ENCODE data around the gene ARHGAP22.
"Not testable (repeated sequence)": the region's sequence is repeated elsewhere in the genome, so short reads cannot be mapped to it uniquely, and the experiment has no call there.

The ARHGAP22 gene

DNA sequence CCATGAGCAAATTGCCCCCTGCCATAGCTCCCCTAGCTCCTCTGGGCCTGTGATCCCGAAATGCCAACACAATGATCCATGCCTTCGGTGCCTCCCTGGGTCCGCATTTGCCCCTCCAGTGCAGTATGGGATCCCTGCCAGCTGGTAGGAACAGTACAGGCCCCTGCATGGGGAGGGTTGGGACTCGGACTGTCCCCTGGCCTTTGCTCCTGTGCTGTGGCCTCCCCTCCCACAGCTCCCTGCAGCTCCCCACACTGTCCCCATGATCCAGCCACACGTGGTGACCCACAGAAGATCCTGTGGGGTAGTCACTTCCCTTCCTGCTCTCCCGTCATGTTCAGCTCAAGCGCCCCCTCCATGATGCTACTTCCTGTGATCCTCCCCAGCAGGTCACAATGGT is 158.1 kb downstream of the ARHGAP22 start:
- FAIRE-seq: no peak
- no peak for DNase-seq (ENCODE audit: extremely low spot score, insufficient read length, low read depth)

DNA sequence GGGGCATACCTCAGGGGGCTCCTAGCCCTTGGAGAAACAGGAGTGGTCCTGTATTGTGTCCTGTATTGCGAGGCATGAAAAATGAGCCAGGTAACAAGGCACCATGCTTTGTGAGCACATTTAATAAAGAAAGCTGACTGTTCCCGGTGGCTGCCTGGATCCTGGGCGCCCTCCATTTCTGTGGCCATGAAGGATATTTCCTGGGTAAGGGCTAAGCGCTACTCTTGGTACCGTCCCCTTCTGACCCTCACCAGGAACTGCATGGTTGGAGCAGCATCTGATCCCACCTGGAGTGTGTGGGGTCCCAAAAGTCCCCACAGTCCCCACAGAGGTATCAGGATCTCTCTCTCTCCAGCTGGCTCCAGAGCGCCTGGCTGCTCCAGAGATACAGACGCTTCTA is 158.9 kb downstream of the ARHGAP22 start:
- DNase-seq (ENCODE audit: extremely low spot score, insufficient read length, low read depth): no peak
- no peak for FAIRE-seq

DNA sequence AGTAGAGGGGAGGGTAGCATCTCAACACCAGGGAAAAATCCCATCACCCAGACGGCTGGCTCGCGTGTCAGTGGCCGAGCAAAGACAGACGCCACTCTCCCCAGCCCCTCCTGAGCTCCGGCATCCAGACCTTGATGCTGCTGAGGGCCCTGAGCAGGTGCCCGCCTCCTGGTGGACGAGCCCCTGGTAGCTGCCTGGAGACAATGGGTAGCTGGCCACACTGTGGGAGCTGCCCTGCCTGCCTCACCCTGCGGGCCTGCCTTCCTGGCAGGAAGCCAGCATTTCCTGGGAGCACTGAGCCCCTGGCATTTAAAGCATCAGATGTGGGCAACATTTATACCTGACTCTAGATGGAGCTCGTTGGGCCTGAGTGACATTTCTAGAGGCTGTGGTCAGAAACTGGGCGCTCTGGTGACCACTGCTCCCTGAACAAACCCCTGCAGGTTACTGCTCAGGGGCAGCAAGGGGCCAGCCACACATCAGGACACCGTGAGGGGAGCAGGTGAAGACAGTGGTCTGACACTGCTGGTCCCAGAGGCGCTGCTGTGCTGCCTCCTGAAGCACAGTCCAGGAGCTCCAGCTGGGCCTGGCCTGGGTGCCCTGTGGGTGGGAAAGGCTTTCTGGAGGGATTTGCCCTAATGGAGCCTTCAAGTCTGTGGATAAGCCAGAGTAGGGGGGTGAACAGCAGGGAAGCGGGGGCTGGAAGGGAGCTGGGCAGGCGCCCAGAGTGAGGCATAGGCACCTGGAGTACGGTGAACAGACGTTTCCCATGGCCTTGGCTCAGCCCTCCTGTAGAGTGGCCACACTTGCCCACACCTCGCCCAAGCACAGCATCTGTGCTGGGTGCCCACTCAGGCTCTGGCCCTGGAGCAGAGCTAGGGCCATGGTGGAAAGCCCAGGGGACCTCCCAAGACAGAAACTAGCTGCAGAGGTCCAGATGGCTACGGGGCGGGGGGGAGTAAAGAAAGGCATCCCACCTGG is 159.7 kb downstream of the ARHGAP22 start:
- no peak for DNase-seq (ENCODE audit: extremely low spot score, insufficient read length, low read depth)
- no peak for FAIRE-seq

DNA sequence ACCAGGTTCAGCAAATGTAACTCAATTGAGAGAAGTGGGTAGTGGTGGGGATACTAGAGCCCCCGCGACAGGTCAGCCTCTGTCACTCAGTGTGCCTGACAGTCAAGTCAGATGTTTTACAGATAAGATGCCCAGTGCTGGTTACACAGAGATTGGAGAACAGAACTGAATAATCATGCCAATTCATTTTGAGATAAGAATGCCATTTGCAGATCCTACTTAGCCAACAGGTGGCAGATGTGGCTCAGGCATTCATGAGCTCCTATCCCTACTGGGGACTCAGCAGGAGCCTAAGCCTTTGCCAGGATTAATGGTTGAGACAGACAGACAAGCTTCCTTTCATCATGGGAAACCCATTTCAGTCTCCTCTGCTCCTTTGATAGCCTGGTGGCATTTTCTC is 160.6 kb downstream of the ARHGAP22 start:
- FAIRE-seq: no peak
- no peak for DNase-seq (ENCODE audit: extremely low spot score, insufficient read length, low read depth)

DNA sequence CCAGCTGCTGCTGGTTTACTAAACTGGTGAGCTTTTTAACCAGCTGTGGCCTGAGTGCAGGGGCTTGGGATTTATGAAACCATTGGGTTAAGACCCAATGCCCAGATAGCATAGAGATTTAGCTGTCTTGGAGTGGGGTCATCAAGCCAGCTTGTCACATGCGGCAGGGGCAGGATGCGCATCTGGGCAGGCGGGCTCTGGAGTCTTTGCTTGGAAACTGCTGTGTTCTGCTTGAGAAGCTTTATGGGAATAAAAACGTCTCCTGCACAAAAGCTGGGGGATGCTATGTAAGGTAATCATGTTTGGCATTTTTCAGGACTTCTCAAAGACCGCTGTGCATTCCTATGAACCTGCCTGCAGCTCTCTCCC is 162.1 kb downstream of the ARHGAP22 start:
- no peak for FAIRE-seq
- no peak for DNase-seq (ENCODE audit: extremely low spot score, insufficient read length, low read depth)

DNA sequence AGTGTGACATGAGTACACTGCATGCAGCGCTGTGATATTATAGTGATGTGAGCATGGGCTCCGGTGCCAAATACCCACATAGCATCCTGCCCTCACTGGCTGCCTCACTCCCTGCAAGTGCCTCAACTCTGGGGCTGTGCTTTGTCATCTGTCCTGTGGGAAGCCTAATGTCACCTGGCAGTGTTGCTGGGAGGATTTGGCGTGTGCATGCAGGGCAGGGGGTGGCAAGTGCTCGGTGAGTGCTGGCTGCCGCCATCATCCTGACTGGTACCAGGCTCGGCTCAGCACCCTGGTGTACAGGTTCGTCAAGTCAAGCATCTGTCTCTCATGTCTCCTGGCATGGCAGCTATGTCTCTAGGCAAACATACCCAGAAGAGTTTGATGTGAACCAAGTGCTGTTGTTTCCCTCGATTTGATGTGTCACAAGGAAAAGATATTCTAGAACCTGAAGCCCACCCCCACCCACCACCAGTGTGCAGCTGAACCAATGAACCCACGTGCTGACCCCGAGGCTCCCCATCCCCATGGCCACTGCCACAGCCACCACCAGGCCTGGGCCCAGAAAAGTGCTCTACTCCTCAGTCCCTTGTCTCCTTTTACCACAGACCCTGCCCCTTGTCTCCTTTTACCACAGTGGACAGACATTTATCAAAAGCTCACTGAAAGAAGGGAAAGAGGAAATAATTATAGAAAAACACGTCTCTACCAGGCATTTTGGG is 162.6 kb downstream of the ARHGAP22 start:
- FAIRE-seq (no peak), DNase-seq (ENCODE audit: extremely low spot score, insufficient read length, low read depth) (no peak)

DNA sequence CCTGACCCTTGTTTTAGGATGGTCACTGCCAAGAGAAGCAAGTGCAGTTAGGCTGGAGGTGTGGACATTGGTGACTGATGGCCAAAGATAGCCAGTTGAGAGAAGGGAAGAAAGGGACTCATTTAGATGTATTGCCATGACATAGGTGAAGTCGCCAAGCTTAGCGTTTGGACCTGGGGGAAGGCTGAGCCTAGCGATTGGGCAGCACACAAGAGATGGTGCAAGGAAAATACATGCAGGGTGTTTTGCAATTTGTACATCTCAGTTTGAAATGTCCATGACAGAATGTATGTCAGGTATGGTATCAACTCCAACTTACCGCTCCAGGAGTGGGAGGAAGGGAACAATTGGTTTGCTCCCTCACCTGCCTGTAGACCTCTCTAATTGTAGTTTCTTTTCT is 164.1 kb downstream of the ARHGAP22 start:
- no peak for FAIRE-seq
- no peak for DNase-seq (ENCODE audit: extremely low spot score, insufficient read length, low read depth)

DNA sequence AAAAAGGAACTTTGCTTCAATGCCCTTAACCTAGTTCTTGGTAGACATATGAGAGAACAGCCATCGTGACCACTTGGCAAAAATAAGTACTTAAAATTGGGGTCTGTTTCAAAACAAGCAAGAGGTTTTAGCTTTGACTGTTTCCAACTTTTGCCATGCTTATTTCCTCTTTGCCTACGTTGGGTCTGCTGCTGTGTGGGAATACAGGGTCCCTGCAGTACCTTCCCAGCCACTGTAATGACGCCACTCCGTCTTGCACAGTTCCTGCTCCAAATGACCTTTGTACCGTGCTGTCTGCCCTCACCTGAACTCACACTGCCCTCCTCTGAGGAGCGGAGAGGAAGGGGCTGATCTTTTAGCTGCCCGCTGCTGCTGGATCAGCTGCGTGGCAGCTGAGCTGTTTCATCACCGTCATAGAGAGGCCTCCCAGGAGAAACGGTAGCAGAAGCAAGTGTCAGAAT is 165.3 kb downstream of the ARHGAP22 start:
- FAIRE-seq (no peak), DNase-seq (ENCODE audit: extremely low spot score, insufficient read length, low read depth) (no peak)

DNA sequence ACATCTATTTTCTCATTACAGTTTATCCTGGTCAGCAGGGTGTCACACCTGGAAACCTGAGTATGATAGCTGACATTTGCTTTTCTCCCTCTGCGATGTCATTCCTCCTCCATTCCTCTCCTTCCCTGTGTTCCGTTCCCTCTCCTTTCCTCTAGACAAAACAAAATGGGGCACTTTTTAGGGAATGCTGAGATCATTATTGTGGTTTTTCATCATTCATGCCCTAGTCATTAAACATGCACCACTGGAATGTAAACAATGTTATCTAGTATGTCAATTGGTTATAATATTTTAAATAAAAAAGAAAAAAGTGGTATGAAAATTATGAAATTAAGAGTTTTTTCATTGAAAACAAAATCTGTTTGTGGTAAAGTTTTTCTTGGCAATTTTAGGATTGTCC is 165.8 kb downstream of the ARHGAP22 start:
- DNase-seq (ENCODE audit: extremely low spot score, insufficient read length, low read depth): no peak
- no peak for FAIRE-seq

DNA sequence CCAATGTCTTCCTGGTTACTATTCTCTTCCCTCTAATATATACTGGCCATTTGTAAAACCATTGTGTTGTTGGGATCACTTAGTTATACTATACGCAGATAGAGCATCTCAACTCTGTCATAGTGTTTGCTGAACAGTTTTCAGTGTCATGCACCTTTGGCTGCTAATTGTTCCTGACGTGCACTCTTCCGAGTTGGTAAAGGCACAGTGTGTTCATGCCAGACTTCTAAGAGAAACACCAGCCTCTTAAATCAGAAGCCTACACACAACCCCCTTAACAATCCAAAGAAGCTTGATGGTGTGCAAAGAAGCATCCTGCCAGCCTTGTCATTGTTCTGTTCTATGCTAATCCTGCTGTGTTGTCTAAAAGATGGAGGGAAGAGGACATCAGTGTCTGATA is 167.3 kb downstream of the ARHGAP22 start:
- FAIRE-seq (no peak), DNase-seq (ENCODE audit: extremely low spot score, insufficient read length, low read depth) (no peak)

DNA sequence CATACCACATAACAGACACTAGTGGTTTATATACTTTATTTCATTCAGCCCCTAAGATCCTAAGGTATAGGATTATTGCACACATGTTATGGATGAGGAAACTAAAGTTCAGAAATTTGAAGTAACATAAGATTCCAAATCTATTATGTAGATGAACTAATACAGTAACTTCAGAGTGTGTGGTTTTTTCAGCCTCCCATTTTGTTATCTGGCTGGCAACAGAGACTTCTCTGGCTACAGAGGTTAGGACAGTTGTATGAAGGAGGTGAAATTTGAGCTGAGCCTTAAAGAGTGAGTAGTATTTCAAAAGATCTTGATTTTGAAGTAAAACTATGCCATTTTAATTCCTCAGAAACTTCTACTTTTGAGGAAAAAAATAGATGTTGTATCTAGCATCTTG is 173.0 kb downstream of the ARHGAP22 start:
- DNase-seq (ENCODE audit: extremely low spot score, insufficient read length, low read depth) (no peak), FAIRE-seq (no peak)

DNA sequence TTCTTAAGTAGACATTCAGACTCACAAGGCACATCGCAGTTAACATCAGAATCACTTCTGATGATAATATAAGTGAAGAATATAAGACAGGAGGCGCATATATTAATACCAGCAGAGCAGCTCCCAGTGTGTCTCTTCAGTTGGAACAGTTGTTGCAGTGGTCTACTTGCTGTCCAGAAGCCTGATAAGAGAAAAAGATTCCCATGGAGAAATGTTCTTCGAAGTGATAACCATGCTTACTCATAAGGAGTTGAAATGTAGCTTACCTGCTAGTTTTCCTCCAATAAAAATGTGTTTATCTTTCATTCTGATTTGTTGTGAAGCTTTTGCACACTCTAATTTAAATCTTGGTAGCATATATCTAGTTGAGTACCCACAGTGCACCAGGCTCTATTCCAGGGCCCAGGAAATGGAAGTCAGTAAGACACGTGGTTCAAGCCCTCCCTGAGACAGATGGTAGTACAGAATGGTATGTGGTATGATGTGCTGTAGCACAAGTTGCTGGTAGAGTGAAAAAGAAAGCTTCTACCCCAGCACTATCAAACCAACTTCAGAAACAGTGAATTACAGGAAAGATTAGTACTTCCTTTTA is 174.4 kb downstream of the ARHGAP22 start:
- DNase-seq (ENCODE audit: extremely low spot score, insufficient read length, low read depth) (no peak), FAIRE-seq (no peak)

DNA sequence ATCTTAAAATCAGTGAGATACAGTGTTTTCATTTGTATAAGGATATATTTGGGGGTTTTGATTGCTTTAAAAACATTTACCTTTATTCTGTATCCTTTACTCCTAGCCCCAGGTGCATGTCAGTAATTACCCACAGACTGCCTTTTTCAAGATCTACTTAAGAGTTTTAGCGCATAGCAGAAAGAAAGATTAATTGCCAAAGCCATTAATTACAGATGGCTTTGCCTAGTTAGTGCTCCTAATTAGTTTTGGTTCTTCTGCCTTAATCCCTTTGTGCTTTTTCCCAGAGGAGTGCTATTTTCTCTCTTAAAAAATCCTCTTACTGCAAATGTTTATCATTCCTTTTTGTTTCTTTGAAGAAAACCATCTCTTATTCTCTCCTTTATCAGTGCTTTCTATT is 175.6 kb downstream of the ARHGAP22 start:
- FAIRE-seq (no peak), DNase-seq (ENCODE audit: extremely low spot score, insufficient read length, low read depth) (no peak)

DNA sequence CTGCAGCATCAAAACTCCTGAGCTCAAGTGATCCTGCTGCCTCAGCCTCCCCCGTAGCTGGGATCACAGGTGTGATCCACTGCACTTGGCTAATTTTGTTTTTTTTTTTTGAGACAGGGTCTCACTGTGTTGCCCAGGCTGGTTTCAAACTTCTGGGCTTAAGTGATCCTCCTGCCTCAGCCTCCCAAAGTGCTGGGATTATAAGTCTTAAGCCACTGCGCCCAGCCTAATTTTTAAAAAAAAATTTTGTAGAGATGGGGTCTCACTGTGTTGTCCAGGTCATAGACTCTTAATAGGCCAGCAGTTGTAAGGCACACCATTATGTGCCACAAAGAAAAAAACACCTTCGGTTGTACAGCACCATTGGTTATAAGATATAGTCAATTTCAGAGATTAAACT is 176.0 kb downstream of the ARHGAP22 start:
- no peak for DNase-seq (ENCODE audit: extremely low spot score, insufficient read length, low read depth)

DNA sequence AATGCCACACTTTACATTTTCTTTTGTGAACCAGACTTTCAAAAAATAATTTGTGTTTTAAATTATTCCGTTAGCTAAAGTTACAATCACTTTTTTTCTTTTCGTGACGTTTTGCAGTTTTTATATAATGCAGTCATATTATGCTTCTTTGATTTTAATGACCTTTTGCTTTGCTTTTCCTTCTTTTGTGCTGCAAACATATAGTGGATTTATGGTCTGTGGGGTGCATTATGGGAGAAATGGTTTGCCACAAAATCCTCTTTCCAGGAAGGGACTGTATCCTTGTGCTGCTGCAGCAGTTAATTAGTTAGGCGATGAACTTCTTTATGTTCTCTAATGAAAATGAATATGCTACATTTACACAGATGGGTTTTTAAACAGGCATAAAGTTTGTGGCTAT is 181.0 kb downstream of the ARHGAP22 start:
- FAIRE-seq (no peak), DNase-seq (ENCODE audit: extremely low spot score, insufficient read length, low read depth) (no peak)

More for the DNA sequence above, 176.0 kb downstream of the ARHGAP22 start:
- FAIRE-seq: no peak

DNA sequence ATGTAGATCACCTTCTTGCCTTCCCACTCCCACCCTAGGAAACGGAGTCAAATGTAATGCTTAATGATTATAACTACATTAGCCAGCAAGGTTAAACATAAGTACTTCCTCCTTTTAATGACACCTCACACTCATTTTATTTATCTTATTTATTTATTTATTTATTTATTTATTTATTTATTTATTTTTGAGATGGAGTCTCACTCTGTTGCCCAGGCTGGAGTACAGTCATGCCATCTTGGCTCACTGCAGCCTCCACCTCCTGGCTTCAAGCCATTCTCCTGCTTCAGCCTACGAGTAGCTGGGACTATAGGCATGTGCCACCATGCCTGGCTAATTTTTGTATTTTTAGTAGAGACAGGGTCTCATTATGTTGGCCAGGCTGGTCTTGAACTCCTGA is 183.0 kb downstream of the ARHGAP22 start:
- FAIRE-seq; DNase-seq (ENCODE audit: extremely low spot score, insufficient read length, low read depth): not testable (repeated sequence)

DNA sequence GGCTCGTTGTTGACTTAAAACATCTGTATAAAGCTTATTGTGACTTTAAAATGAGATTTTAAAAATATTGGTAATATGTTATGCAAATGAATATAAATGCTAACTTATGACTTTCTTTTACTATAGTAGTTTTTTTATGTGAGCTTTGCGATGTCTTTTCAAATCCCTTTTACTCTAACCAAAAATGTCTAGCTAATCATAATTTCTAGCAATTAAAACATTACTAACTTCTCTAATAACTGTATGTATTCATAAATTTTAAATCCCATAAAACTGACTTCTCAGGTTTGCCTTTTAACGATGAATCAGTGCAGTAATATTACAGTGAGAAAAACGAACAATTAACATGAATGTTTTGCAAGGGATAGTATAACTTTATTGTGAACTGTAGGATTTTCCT is 185.2 kb downstream of the ARHGAP22 start:
- no peak for DNase-seq (ENCODE audit: extremely low spot score, insufficient read length, low read depth)
- no peak for FAIRE-seq

DNA sequence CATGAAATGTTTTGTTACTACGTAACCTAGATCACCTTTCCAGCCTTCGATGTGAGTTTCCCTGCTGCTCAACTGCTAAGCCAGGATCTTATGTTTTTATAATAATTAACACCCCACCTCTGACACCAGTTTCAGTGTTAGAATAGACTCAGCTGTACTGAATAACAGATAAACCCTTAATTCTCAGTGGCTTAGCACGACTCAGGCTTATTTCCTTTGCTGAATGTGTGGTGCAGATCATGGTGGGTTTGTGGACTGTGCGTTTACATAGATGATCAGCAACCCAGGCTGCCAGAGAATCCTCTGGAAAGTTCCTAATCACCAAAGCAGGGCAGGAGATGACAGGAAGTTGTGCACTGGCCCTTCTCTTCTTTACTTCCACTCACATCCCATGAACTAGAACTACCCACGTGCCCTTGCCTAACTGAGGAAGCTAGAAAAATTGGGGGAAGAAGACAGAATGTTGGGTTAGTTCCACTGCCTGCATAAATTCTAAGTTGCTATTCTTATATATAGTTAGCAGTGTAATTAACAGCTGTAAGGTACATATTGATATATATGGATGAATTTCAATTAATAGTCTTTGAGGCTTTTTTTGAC is 186.6 kb downstream of the ARHGAP22 start:
- no peak for FAIRE-seq

DNA sequence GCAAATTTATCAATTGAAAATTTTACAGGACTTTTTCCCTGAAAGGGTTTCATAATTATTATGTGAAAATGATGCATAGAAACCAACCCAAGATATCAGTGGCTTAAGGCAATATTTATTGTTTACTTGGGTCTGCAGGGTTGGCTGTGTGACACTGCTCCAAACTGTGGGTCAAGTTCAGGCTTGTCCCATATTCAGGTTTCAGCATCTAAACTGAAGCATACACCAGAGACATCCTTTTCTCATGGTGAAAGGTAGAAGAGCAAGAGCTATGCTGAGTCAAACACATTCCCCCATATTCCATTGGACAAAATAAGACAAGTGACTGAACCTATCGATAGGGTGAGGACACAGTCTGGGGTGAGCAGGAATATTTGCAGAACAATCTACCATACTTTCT is 187.5 kb downstream of the ARHGAP22 start:
- FAIRE-seq: no peak
- DNase-seq (ENCODE audit: extremely low spot score, insufficient read length, low read depth): no peak

More for the DNA sequence above, 186.6 kb downstream of the ARHGAP22 start:
- no peak for DNase-seq (ENCODE audit: extremely low spot score, insufficient read length, low read depth)

DNA sequence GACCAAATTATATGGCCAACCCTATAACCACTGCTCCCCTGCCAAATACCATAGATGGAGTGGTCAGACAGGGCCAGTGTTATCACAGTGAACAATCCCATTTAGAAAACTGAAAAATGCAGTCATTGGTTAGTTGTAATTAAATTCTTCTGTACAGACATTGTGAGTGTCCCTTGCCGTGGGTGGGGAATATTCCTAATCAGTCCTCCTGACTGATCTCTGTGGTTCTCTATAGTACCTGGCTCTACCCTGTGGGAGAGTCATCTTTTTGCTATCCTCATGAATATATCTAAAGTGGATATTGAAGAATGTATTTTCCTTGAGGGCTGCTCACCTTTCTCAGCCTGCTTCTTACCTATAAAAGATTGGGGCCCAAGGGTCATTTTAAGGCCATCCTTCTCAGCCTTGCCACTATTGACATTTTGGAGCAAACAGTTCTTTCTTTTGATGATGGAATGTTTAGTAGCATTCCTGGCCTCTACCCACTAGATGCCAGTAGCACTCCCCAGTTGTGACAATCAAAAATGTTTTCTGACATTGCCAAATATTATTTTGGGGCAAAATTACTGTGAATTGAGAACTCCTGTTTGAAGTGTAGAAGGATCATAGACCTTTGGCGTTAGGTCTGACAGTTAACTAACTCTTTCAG is 188.2 kb downstream of the ARHGAP22 start:
- FAIRE-seq (peak; percentile 29), DNase-seq (ENCODE audit: extremely low spot score, insufficient read length, low read depth) (no peak)
